HG02642 (cell line): ENCODE measurements around the gene ABCE1.

Experiments used
- ATAC-seq: cut with Tn5 transposase; IDR thresholded peaks from one replicate; pipeline ENCODE4 v1.9.1; 2021; ENCODE audit warnings: mild to moderate bottlenecking; ENCODE audit not compliant: unreplicated experiment, poor library complexity

The ABCE1 gene

GRCh38 chr4:145171911-145172310 is 73.8 kb downstream of the ABCE1 start:
- no peak for ATAC-seq

GRCh38 chr4:145176641-145177432 is 78.7 kb downstream of the ABCE1 start:
- no peak for ATAC-seq

- no peak for ATAC-seq
Measured at GRCh38 chr4:145177511-145177905, 79.4 kb downstream of the ABCE1 start.

GRCh38 chr4:145177906-145178538 is 79.9 kb downstream of the ABCE1 start:
- no peak for ATAC-seq

- ATAC-seq, result no peak
Measured at GRCh38 chr4:145178740-145179280, 80.7 kb downstream of the ABCE1 start.
